NB4 (cell line): ENCODE data around the gene SLC7A8.

ENCODE experiments used
- POLR2A ChIP-seq: IDR thresholded peaks from 2 replicates; pipeline ENCODE4 v1.6.1; 2011; ENCODE audit warnings: mild to moderate bottlenecking; ENCODE audit not compliant: insufficient read length; ENCODE audit errors: extremely low read depth
- TF ChIP-seq, protein P1 (sequence below): IDR thresholded peaks from one replicate; pipeline ENCODE4 v1.5.1; 2012; ENCODE audit warnings: low read depth, low read length

- TF ChIP-seq, protein P1, sequence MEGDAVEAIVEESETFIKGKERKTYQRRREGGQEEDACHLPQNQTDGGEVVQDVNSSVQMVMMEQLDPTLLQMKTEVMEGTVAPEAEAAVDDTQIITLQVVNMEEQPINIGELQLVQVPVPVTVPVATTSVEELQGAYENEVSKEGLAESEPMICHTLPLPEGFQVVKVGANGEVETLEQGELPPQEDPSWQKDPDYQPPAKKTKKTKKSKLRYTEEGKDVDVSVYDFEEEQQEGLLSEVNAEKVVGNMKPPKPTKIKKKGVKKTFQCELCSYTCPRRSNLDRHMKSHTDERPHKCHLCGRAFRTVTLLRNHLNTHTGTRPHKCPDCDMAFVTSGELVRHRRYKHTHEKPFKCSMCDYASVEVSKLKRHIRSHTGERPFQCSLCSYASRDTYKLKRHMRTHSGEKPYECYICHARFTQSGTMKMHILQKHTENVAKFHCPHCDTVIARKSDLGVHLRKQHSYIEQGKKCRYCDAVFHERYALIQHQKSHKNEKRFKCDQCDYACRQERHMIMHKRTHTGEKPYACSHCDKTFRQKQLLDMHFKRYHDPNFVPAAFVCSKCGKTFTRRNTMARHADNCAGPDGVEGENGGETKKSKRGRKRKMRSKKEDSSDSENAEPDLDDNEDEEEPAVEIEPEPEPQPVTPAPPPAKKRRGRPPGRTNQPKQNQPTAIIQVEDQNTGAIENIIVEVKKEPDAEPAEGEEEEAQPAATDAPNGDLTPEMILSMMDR = no peak
- TF ChIP-seq POLR2A = no peak
Measured at GRCh38 chr14:23193432-23193831, 10.0 kb upstream of the SLC7A8 start.
